Right lung (tissue), 10 donors: ENCODE data around the gene EIF4G1. TPM values are rescaled to one million over a fixed set of nuclear protein-coding genes. Genes with fewer than 3 reads are reported as not detected.
"Not testable (repeated sequence)": the region's sequence is repeated elsewhere in the genome, so short reads cannot be mapped to it uniquely, and the experiment has no call there.

Experiments used
- DNase-seq, 2 donors: peaks; one replicate each; pipeline ENCODE4 v3.0.0-alpha.2; 2013
- long read RNA-seq, 8 donors: transcript quantifications; one replicate each; lab custom pipeline, GENCODE V29; 2026
- polyA plus RNA-seq, 5 donors: library from polyadenylated mRNA; unstranded; fragments of 120-200 nt; gene quantifications; one replicate each; pipeline versions ENCODE4 v1.2.1 to v1.2.3, GENCODE V29; 2013; ENCODE audit warnings: inconsistent platforms in 1 of 5, low replicate concordance in 1 of 5; ENCODE audit not compliant: insufficient read length in 5 of 5, insufficient read depth in 1 of 5

EIF4G1 gene, protein sequence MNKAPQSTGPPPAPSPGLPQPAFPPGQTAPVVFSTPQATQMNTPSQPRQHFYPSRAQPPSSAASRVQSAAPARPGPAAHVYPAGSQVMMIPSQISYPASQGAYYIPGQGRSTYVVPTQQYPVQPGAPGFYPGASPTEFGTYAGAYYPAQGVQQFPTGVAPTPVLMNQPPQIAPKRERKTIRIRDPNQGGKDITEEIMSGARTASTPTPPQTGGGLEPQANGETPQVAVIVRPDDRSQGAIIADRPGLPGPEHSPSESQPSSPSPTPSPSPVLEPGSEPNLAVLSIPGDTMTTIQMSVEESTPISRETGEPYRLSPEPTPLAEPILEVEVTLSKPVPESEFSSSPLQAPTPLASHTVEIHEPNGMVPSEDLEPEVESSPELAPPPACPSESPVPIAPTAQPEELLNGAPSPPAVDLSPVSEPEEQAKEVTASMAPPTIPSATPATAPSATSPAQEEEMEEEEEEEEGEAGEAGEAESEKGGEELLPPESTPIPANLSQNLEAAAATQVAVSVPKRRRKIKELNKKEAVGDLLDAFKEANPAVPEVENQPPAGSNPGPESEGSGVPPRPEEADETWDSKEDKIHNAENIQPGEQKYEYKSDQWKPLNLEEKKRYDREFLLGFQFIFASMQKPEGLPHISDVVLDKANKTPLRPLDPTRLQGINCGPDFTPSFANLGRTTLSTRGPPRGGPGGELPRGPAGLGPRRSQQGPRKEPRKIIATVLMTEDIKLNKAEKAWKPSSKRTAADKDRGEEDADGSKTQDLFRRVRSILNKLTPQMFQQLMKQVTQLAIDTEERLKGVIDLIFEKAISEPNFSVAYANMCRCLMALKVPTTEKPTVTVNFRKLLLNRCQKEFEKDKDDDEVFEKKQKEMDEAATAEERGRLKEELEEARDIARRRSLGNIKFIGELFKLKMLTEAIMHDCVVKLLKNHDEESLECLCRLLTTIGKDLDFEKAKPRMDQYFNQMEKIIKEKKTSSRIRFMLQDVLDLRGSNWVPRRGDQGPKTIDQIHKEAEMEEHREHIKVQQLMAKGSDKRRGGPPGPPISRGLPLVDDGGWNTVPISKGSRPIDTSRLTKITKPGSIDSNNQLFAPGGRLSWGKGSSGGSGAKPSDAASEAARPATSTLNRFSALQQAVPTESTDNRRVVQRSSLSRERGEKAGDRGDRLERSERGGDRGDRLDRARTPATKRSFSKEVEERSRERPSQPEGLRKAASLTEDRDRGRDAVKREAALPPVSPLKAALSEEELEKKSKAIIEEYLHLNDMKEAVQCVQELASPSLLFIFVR (N-terminal part only)
- 100 to 1,000 TPM; 141 to 216 (median 161) TPM for polyA plus RNA-seq
- long read RNA-seq, donor 1, full-length matches to known transcripts = 11 of 109 reads
- long read RNA-seq, donor 1, partial matches to known transcripts = 98 of 109 reads
- long read RNA-seq, donor 1, other reads (novel, unspliced or antisense) = 0 of 109 reads
- long read RNA-seq, donor 2, partial matches to known transcripts = 35 of 38 reads
- long read RNA-seq, donor 2, other reads (novel, unspliced or antisense) = 0 of 38 reads
- long read RNA-seq, donor 3, partial matches to known transcripts = 31 of 35 reads
- long read RNA-seq, donor 3, other reads (novel, unspliced or antisense) = 0 of 35 reads
- long read RNA-seq, donor 4, transcript EIF4G1-232 (4 exons, 573 nt) = major isoform, 5 of 32 reads
- long read RNA-seq, donor 4, partial matches to known transcripts = 26 of 32 reads
- long read RNA-seq, donor 4, other reads (novel, unspliced or antisense) = 0 of 32 reads
- long read RNA-seq, donor 5, partial matches to known transcripts = 85 of 92 reads
- long read RNA-seq, donor 5, other reads (novel, unspliced or antisense) = 0 of 92 reads
- long read RNA-seq, donor 6, full-length matches to known transcripts = 8 of 35 reads
- long read RNA-seq, donor 6, partial matches to known transcripts = 27 of 35 reads
- long read RNA-seq, donor 6, other reads (novel, unspliced or antisense) = 0 of 35 reads
- long read RNA-seq, donor 7, full-length matches to known transcripts = 9 of 64 reads
- long read RNA-seq, donor 7, partial matches to known transcripts = 50 of 64 reads
- long read RNA-seq, donor 7, other reads (novel, unspliced or antisense) = 5 of 64 reads
- long read RNA-seq, donor 8, full-length matches to known transcripts = 3 of 8 reads
- long read RNA-seq, donor 8, partial matches to known transcripts = 5 of 8 reads
- long read RNA-seq, donor 8, other reads (novel, unspliced or antisense) = 0 of 8 reads

- peak; percentile 93 to 94 for DNase-seq
Measured at GRCh38 chr3:184314363-184314699, at the start of gene EIF4G1. EIF4G1 (plus strand) TSS chr3:184314606; CDS start chr3:184315797, 1,191 bp downstream.

- not testable (repeated sequence) for DNase-seq
Measured at GRCh38 chr3:184267249-184267648, 47.2 kb upstream of the EIF4G1 start.

DNA sequence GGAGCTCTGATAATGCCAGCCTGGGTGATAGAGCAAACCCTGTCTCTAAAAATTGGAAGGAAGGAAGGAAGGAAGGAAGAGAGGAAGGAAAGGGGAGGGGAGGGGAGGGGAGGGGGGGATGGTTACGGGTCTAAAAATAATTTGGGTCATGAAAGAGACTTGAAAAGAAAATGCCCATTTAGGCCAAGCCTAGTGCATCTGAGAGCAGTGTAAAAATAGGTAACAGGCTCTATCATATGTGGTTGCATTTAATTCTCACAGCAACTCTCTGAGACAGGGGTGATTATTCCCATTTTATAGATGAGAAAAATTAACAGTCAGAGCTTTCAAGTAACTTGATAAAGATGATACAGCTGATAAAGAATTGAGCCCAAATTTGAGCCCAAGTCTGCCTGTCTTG lies 42.1 kb upstream of the EIF4G1 start:
- no peak for DNase-seq

GRCh38 chr3:184275381-184275701 lies 39.1 kb upstream of the EIF4G1 start:
- no peak for DNase-seq

- DNase-seq = no peak
Measured at GRCh38 chr3:184275961-184276910, 38.2 kb upstream of the EIF4G1 start, which contains the start of gene ECE2. ECE2 (plus strand) TSS chr3:184276022; CDS start chr3:184276154, 132 bp downstream.

- DNase-seq = no peak
Measured at GRCh38 chr3:184277366-184277765, 37.0 kb upstream of the EIF4G1 start.

- no peak for DNase-seq
Measured at GRCh38 chr3:184282941-184283340, 31.5 kb upstream of the EIF4G1 start.

- DNase-seq = no peak
Measured at GRCh38 chr3:184283681-184284080, 30.7 kb upstream of the EIF4G1 start.

DNA sequence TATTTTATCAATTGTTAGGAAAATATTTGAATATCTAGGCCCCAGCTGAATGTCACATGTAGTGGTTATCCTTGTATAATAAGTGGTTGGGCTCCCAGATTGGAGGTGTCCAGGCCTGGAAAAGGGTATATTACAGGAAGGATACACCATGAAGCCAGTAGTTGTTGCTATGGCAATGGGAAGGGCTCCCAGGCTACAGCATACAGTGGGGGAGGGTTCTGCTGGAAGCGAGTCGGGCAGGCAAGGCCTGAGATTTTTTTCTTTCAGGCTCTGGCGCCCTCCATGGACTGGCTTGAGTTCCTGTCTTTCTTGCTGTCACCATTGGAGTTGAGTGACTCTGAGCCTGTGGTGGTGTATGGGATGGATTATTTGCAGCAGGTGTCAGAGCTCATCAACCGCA lies 29.7 kb upstream of the EIF4G1 start:
- peak; percentile 34 to 52 for DNase-seq

- no peak for DNase-seq
Measured at GRCh38 chr3:184289426-184289938, 24.9 kb upstream of the EIF4G1 start.

DNA sequence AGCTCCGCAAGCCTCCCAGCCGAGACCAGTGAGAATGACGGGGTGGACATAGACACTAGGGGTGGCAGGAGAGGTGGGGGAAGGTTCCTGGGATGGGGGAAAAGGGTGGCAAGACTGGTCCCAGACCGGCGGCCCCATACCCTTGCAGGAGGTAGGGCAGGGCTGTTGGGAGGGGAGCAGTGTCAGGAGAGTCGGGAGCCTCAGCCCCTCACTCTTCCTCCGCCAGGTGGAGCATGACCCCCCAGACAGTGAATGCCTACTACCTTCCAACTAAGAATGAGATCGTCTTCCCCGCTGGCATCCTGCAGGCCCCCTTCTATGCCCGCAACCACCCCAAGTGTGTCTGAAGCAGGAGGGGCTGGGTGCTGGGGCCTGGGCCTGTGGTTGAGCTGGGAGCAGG lies 24.1 kb upstream of the EIF4G1 start:
- no peak for DNase-seq

- DNase-seq = no peak
Measured at GRCh38 chr3:184291044-184291737, 23.2 kb upstream of the EIF4G1 start.

- no peak for DNase-seq
Measured at GRCh38 chr3:184291738-184292445, 22.5 kb upstream of the EIF4G1 start.

- no peak for DNase-seq
Measured at GRCh38 chr3:184295771-184296170, 18.6 kb upstream of the EIF4G1 start.

GRCh38 chr3:184296616-184297015 lies 17.8 kb upstream of the EIF4G1 start:
- DNase-seq = no peak

DNA sequence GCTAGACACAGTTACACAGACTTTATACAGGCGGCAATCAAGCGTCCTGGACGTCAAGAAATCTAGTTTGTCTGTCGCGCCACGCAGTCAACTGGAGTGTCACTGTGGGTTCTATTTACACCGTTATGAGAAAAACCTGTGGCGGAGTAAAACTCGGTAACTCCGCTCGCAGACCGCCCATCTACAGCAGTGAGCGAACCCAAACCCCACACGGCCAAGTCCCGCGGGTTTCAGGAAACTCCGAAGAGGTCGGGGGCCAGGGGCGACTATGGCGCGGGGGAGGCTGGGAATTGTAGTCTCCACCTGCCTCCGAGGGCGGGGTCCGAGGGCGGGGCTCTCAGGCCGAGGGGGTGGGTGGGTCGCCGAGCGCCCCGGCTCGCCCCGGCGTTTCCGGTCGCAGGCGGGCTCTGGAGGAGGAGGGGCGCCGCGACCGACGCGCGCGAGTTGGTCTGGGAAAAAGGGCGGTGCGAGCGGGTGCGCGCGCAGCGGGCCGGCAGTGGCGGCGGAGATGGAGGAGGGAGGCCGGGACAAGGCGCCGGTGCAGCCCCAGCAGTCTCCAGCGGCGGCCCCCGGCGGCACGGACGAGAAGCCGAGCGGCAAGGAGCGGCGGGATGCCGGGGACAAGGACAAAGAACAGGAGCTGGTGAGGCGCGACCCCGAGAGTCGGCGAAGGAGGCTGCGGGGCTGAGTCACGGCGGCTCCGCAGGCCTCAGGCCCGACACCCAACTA lies 15.5 kb upstream of the EIF4G1 start, which contains the start of gene PSMD2:
TSS of gene PSMD2 (plus strand) at position 483 of the 729 bp plus-strand sequence. CDS start at position 509, 26 bp downstream.
- DNase-seq = peak; percentile 95 to 96
